HG02938 (cell line): ENCODE measurements around the gene KIF3C.
"Not testable (repeated sequence)": the region's sequence is repeated elsewhere in the genome, so short reads cannot be mapped to it uniquely, and the experiment has no call there.

Experiments
- ATAC-seq: cut with Tn5 transposase; IDR thresholded peaks from one replicate; pipeline ENCODE4 v1.9.1; 2021; ENCODE audit warnings: mild to moderate bottlenecking, moderate library complexity; ENCODE audit not compliant: unreplicated experiment

KIF3C gene

DNA sequence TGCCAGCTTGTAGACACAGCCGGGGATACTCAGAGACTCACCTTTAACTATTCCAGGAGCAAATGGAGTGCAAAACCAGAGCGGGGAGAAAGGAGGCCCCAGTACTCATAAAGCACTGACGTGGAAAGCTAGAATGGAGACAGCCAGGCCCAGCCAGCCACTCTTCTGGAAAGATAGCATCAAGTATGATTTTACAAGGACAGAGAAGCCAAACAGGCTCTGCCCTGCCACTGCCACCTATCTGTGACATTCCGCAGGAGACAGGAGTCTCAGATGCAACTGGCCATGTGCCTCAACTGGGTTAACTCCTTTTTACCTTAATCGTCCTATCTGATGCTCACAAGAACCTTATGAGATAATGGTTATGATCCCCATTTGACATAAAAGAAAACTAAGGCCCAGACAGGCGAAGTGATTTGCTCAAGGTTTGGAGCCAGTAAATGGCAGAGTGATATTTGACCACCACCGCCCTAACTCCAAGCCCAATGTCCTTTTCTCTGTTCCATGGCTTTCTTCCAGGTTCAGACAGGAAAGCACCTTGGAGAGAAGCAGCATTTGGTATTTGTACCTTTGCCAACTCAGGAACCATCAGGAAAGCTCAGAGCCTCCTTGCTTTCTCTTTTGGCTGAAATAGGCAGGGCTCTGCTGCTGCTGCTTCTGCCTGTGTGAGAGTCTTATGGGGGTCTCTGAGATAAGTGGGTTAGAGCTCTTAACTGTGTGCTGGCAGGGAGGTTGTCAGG lies 15.6 kb downstream of the KIF3C start:
- ATAC-seq: no peak

DNA sequence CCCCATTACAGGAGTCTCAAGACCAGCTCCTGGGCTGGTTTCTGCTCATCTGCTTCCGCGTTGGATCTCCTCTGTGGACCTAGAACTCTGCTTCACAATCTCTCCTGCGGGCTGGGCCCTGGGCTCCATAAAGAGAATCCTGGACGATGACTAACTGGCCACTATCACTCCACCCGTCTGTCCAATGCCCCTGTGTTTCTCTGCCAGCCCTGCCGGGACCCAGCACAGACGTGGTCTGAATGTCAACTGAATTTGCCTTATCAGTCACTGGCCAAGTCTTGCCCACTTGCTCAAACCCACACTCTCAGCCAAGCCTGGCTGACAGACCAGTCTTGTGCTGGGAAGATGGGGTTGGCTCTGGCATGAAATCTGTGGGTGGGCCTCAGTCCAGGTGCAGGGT lies 17.4 kb downstream of the KIF3C start:
- no peak for ATAC-seq

DNA sequence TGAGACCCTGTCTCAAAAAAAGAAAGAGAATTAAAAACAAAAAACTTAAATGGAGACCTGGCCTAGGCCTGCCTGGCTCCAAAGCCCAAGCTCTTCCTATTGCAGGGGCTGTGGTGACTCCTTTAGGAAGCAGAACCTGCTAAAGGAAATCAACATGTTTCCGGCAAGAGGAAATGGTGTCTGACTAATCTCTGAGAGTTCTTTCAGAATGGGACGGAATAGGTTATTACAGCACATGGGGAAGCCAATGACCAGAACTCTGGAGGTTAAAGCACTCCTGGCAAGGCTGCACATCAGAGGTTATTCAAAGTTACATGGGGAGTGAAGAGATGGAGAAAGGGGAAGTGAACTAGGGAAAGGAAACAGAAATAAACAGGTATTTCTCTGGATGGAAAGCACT lies 21.4 kb downstream of the KIF3C start:
- ATAC-seq: no peak

DNA sequence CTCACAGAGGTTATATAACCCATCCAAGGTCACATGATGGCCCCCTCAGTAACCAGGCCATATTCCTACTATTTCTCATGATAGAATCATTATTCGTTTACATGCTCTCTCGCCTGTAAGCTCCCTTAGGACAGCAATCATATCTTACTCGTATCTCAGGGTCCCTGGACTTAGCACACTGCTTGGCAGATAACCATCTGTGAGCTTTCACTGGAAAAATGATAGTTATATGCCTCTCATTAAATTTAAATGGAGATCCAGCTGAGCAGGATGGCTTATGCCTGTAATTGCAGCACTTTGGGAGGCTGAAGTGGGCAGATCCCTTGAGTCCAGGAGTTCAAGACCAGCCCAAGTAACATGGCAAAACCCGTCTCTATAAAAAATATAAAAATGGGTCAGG lies 21.9 kb downstream of the KIF3C start:
- no peak for ATAC-seq

DNA sequence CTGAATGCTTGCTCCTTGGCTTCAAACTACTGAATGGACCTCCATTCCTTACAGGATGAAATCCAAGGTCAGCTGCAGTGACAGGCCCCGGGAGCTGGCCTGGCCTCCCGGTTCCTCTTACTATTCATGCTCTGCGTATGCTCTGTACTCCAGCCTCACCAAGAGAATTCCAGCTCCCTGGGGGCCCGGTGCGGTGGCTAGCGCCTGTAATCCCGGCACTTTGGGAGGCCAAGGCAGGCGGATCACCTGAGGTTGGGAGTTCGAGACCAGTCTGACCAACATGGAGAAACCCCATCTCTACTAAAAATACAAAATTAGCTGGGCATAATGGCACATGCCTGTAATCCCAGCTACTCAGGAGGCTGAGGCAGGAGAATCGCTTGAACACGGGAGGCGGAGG lies 23.7 kb downstream of the KIF3C start:
- ATAC-seq: not testable (repeated sequence)

DNA sequence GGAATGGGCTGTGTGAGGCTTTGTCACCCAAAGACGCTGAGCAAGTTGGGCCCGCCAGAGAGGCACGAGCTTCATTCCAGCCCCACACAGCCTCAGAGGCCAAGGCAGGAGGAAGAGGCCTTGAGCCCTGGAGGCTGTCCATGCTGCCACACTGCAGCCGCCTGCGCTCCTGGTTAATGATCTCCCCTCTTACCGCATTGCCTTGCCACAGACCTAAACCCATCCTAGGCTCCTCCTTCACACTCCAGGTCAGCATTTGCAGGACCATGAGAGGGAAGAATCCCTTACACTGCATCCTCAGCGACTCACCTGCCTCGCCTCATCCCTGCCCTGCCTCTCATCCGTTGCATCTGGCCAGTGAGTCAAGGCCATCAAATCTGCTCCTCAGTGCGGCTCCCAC lies 24.6 kb downstream of the KIF3C start:
- no peak for ATAC-seq

- no peak for ATAC-seq
These were observed 26.3 kb downstream of the KIF3C start for GRCh38 chr2:25955869-25956535.

GRCh38 chr2:25955036-25955435 lies 27.3 kb downstream of the KIF3C start:
- ATAC-seq: no peak

GRCh38 chr2:25954199-25954752 lies 28.0 kb downstream of the KIF3C start:
- no peak for ATAC-seq

DNA sequence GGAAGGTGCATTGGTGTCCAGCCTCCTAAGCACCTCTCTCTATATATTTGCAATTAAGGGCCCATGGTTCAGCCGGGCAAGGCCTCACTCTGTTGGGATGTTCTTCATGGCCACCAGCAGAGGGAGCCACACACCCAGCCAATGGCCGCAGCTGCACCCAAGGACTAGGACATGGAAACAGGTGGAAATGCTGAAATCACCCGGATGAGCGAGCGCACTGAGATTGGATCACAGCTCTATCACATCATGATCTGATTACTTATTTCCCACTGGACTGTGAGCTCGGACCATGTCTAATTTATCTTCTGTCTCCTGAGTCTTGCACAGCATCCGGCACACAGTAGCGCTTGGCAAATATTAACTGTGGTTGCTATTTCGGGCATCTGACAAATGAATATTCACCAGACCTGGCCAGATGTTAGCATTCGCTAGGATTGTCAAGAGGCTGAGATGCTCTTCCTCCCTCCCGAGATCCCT lies 31.2 kb downstream of the KIF3C start:
- no peak for ATAC-seq

- ATAC-seq: no peak
These were observed 33.9 kb downstream of the KIF3C start for GRCh38 chr2:25948437-25948836.

GRCh38 chr2:25941042-25941441 lies 41.3 kb downstream of the KIF3C start:
- ATAC-seq: no peak

DNA sequence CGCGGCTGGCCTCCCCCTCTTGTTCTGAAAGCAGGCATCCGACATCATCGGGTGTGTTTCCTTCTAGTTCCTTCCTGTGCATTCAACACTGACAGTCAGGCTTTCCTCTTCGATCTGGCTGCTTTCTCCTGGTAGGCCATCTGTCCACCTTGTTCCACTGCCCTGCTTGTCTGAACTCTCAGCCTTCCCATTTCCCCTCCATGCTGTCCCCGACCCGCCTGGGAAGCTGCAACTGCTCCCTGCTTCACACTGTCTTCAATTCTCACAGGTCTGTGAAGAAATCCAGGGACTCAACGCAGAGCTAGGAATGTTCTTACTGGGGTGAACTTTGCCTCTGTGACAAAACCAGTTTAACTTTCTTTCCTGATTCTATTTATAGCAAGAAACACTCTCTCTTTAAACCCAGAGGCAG lies 43.0 kb downstream of the KIF3C start:
- no peak for ATAC-seq

DNA sequence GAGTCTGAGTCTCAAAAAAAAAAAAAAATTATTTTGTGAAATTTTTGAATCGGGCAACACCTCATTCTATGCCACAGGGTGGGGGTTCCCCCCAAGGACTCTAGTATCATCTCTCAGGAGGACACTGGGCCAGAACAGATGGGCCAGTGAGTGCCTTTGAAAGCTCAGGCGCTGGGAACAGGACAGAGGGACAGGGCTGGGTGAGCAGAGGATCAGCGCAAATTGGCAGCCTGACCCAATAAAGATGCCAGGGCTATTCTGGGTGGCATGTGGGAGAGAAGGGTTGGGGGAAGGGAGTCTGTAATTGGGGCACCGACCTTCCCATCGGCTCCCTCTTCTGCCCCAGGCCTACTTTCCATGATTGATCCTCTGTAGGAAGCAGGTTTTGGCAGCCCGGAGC lies 44.0 kb downstream of the KIF3C start:
- ATAC-seq: no peak

- ATAC-seq: no peak
These were observed 45.3 kb downstream of the KIF3C start for GRCh38 chr2:25936889-25937545.

DNA sequence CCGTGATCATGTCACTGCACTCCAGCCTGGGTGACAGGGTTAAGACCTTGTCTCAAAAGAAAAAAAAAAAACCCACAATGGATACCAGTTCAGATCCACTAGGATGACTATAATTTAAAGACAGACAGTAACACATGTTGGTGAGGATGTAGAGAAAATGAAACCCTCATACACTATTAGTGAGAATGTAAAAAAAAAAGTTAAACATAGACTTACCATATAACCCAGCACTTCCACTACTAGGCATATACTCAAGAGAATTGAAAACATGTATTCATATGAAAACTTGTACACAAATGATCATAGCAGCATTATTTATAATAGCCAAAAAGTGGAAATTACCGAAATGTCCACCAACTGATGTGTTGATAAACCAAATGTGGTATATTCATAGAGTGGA lies 48.7 kb downstream of the KIF3C start:
- ATAC-seq: no peak

DNA sequence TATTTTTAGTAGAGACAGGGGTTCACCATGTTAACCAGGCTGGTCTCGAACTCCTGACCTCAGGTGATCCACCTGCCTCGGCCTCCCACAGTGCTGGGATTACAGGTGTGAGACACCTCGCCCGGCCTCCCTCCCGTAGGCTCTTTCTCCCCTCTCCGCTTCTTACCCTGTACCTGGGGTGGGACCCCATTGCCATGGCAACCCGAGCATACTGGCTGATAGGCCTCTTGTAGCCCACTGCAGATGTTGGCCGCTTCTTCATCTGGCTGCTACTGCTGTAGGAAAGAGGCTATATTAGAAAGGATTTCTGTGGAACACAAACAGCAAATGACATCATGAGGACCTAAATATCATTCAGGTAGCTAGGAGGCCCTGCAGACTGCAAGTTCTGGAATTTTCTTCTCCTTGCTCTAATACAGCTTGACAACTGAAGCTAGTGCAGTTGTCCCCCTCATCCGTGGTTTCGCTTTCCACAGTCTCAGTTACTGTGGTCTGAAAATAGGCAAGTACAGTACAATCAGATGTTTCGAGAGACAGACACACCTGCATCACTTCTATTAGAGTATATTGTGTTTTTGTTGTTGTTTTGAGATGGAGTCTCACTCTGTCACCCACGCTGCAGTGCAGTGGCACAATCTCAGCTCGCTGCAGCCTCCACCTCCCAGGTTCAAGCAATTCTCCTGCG lies 52.4 kb downstream of the KIF3C start:
- no peak for ATAC-seq

DNA sequence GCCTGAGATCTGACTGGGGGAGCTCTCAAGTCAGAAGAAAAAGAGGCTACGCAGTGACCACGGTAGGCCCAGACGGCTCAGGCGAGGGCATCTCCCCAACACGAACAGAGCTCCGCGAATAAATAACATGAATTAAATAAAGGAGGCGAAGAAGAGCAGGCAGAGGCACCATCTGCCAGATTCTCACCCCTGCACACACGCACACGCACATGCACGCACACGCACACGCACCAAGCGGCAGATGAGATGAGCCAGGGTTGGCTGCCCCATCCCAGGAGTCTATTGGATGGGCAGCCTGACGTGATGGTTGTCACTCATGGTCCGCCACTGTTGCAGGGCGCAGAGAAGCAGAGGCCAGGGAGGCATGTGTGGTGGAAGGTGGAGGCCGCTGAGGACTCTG lies 53.6 kb downstream of the KIF3C start:
- no peak for ATAC-seq

DNA sequence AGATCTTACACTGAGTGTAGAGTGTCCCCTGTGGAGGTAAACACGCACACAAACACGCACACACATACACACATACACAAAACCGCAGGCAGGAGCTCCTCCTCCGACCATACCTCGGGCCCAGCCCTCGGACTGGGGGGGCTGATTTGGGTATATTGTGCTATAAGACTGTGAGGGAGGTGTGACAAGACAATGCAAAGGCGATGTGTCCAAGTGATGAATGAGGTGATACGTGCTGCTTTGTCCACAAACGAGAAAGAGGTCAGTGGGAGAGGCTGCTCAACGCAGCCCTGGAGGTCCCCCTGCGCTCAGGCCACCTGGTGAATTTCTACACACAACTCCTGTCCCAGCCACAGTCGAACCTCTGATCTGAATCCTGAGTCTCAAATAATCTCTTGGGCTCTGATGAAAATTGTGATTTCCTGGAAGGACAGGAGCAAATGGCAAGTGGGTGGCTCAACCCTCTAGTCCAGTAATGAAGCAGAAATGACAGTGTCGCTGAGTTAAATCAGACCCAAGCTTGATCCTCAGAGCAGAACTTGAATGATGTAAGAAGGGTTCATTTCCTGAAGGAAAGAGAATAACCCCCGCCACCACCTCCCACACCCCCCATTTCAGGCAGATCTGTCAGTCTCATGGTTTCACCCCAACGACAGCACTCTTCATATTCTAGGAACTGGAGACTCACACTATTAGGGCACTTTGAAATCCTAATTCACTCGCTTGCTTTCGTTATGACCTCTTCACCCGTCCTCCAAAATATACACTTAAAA lies 55.1 kb downstream of the KIF3C start:
- no peak for ATAC-seq

DNA sequence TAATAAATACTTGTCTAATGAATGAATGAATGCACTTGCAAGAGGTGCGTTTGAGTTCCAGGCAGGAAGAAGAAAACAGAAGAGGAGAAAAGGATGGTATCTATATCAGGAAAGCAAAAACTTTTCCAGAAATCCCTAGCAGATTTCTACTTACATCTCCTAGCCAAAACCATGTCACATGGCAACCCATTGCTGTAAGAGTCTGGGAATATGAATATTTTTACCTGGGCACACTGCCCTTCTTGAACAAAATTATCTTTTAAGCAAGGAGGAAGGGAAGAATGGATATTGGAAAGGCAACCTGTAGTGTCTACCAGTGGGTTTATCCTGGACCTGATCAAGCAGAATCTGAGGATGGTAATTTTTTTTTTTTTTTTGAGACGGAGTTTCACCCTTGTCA lies 59.8 kb downstream of the KIF3C start:
- ATAC-seq: no peak
